A549 (cell line): ENCODE measurements around the gene CAPN13.

Experiments
- CEBPB ChIP-seq, 2 experiments: fragments of >200 bp in 1 of 2; sonication (Bioruptor Twin) in 1 of 2; formaldehyde crosslinking in 1 of 2; IDR thresholded peaks; 2 replicates each; pipeline ENCODE4 v1.6.1; 2012 to 2016
- EP300 ChIP-seq, 2 experiments: fragments of >200 bp; sonication (Bioruptor Twin); formaldehyde crosslinking; IDR thresholded peaks; 2 replicates in 1 of 2; 3 replicates in 1 of 2; pipeline ENCODE4 v1.6.1; 2016 to 2017
- ESRRA ChIP-seq: fragments of 150-350 bp; IDR thresholded peaks from 2 replicates; pipeline ENCODE4 v1.6.1; 2014; ENCODE audit warnings: mild to moderate bottlenecking, low read length, borderline replicate concordance
- FOSL2 ChIP-seq, 2 experiments: fragments of 450-650 bp in 1 of 2; fragments of >200 bp in 1 of 2; sonication (Bioruptor Twin) in 1 of 2; formaldehyde crosslinking; IDR thresholded peaks; 2 replicates each; pipeline versions ENCODE4 v1.5.0 to v1.6.1; 2016 to 2020; ENCODE audit warnings: mild to moderate bottlenecking in 1 of 2, moderate library complexity in 1 of 2
- HOXA7 ChIP-seq: fragments of 250-450 bp; sonication (Bioruptor Pico); IDR thresholded peaks from 2 replicates; pipeline ENCODE4 v1.5.0; 2020; ENCODE audit warnings: mild to moderate bottlenecking, moderate library complexity
- KDM5A ChIP-seq: fragments of 200-600 bp; sonication (generic); IDR thresholded peaks from 2 replicates; pipeline ENCODE4 v1.6.1; 2016; ENCODE audit warnings: antibody characterized with exemption, mild to moderate bottlenecking
- MAZ ChIP-seq: fragments of 150-350 bp; IDR thresholded peaks from 2 replicates; pipeline ENCODE4 v1.6.1; 2014; ENCODE audit warnings: antibody characterized with exemption, low read depth, low read length, borderline replicate concordance
- POLR2A ChIP-seq: IDR thresholded peaks from 2 replicates; pipeline ENCODE4 v1.6.1; 2012; ENCODE audit warnings: mild to moderate bottlenecking, low read length
- RFX5 ChIP-seq: fragments of 450-650 bp; IDR thresholded peaks from 2 replicates; pipeline ENCODE4 v1.7.1; 2014; ENCODE audit warnings: antibody characterized with exemption, mild to moderate bottlenecking, moderate library complexity
- SMC3 ChIP-seq: fragments of >200 bp; sonication (Bioruptor Twin); formaldehyde crosslinking; IDR thresholded peaks from 3 replicates; pipeline ENCODE4 v1.6.1; 2018; ENCODE audit warnings: inconsistent platforms
- ZFP36 ChIP-seq: fragments of 450-650 bp; IDR thresholded peaks from 2 replicates; pipeline ENCODE4 v1.6.1; 2014; ENCODE audit warnings: borderline replicate concordance; ENCODE audit not compliant: partially characterized antibody
- TF ChIP-seq, protein P1 (sequence below): fragments of >200 bp; sonication (Bioruptor Twin); formaldehyde crosslinking; IDR thresholded peaks from 3 replicates; pipeline ENCODE4 v1.5.1; 2016
- TF ChIP-seq, protein P2 (sequence below): IDR thresholded peaks from 2 replicates; pipeline ENCODE4 v1.6.1; 2012

DNA sequence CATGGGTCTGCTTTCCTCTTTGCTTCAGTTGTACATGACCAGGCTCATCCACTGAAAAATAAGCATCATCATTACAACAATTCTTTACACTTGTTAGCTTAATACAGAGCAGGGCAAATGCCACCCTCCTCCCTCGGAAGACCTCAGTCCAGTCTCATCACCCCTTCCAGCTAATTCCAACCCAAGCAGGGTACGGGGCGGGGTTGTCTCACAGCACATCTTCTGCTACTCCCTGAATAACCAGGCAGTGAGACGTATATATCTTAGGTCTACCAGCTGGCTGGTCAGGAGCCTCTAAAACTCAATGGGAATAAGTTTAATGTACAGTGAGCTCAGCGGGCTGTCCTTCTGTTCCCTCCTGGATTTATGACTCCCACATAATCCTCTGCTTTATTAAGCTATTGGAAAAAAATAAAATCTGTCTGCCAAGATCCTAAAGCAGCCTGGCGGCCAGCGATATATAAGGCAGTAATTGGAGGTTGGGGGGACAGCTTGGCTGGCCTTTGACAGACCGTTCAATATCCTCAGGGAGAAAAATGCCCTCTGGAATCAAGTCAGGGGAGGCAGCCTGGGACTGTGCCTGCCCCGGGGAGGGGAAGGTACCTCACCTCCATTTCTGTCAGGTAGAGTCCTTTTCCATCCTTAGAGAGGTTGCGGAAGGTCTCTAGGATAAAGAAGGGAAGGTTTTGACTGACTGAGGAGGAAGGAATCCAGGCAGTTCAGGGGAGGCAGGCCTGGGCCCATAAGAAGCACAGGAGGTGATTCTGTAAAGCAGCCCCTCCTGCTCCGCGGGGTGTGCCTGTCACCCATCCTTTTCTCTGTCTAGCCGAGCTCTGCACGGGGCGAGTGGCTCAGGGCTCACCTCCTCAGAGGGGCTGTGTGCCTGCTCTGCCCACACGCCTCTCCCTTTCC, 76.3 kb downstream of the CAPN13 start:
- TF ChIP-seq EP300 (IDR thresholded peaks at IDR 0.05) (no peak), RFX5 (no peak), SMC3 (no peak), ESRRA (no peak), POLR2A (no peak), KDM5A (no peak), CEBPB (IDR thresholded peaks at IDR 0.05) (no peak), HOXA7 (CRISPR knock-in tag) (no peak), MAZ (no peak), ZFP36 (no peak), FOSL2 (IDR thresholded peaks at IDR 0.05) (no peak), FOSL2 (CRISPR knock-in tag; IDR thresholded peaks at IDR 0.05) (no peak)
- TF ChIP-seq, protein P1, sequence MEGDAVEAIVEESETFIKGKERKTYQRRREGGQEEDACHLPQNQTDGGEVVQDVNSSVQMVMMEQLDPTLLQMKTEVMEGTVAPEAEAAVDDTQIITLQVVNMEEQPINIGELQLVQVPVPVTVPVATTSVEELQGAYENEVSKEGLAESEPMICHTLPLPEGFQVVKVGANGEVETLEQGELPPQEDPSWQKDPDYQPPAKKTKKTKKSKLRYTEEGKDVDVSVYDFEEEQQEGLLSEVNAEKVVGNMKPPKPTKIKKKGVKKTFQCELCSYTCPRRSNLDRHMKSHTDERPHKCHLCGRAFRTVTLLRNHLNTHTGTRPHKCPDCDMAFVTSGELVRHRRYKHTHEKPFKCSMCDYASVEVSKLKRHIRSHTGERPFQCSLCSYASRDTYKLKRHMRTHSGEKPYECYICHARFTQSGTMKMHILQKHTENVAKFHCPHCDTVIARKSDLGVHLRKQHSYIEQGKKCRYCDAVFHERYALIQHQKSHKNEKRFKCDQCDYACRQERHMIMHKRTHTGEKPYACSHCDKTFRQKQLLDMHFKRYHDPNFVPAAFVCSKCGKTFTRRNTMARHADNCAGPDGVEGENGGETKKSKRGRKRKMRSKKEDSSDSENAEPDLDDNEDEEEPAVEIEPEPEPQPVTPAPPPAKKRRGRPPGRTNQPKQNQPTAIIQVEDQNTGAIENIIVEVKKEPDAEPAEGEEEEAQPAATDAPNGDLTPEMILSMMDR: no peak
- TF ChIP-seq, protein P2, sequence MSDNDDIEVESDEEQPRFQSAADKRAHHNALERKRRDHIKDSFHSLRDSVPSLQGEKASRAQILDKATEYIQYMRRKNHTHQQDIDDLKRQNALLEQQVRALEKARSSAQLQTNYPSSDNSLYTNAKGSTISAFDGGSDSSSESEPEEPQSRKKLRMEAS: no peak
